HEK293T (cell line): ENCODE data around the gene WNT5B.

Experiments used
- BHLHE40 ChIP-seq: fragments of 450-650 bp; IDR thresholded peaks from 2 replicates; pipeline ENCODE4 v1.6.1; 2016; ENCODE audit warnings: mild to moderate bottlenecking, moderate library complexity, borderline replicate concordance
- FOXA1 ChIP-seq: fragments of 450-650 bp; IDR thresholded peaks from 2 replicates; pipeline ENCODE4 v1.6.1; 2016; ENCODE audit warnings: mild to moderate bottlenecking
- FOXM1 ChIP-seq: fragments of 450-650 bp; IDR thresholded peaks from 2 replicates; pipeline ENCODE4 v1.6.1; 2017; ENCODE audit warnings: mild to moderate bottlenecking, borderline replicate concordance
- HDGF ChIP-seq: fragments of 450-650 bp; IDR thresholded peaks from 2 replicates; pipeline ENCODE4 v1.6.1; 2017; ENCODE audit warnings: antibody characterized with exemption, borderline replicate concordance
- NFRKB ChIP-seq: fragments of 450-650 bp; IDR thresholded peaks from 2 replicates; pipeline ENCODE4 v1.6.1; 2016; ENCODE audit warnings: mild to moderate bottlenecking, moderate library complexity
- PKNOX1 ChIP-seq: fragments of 450-650 bp; IDR thresholded peaks from 2 replicates; pipeline ENCODE4 v1.6.1; 2016
- SP1 ChIP-seq: fragments of 450-650 bp; IDR thresholded peaks from 2 replicates; pipeline ENCODE4 v1.6.1; 2017
- SUZ12 ChIP-seq: fragments of 450-650 bp; IDR thresholded peaks from 2 replicates; pipeline ENCODE4 v1.6.1; 2016; ENCODE audit warnings: mild to moderate bottlenecking
- TARDBP ChIP-seq: fragments of 450-650 bp; IDR thresholded peaks from 2 replicates; pipeline ENCODE4 v1.6.1; 2016

GRCh38 chr12:1588575-1588947 lies 40.5 kb upstream of the WNT5B start:
- TF ChIP-seq FOXA1 = no peak
- TF ChIP-seq SP1 = no peak
- no peak for TF ChIP-seq BHLHE40
- TF ChIP-seq TARDBP = no peak
- no peak for TF ChIP-seq SUZ12
- TF ChIP-seq PKNOX1 = no peak
- no peak for TF ChIP-seq NFRKB
- TF ChIP-seq HDGF = no peak
- TF ChIP-seq FOXM1 = no peak
